ENCODE results near the gene PLA2G6.

Gene PLA2G6

GRCh38 chr22:38131399-38131798 lies 50.2 kb downstream of the PLA2G6 start:
- TF ChIP-seq CTCF (IDR thresholded peaks at IDR 0.05; ENCODE audit: low read depth, low read length, missing control alignments): no peak
- no peak overlapping the region for H3K4me3 ChIP-seq (replicated peaks; ENCODE audit: low read depth, low read length)
- DNase-seq (ENCODE audit: extremely low read depth, low read depth): no peak

- no peak for TF ChIP-seq CTCF (IDR thresholded peaks at IDR 0.05; ENCODE audit: low read depth, low read length, missing control alignments)
- H3K4me3 ChIP-seq (replicated peaks; ENCODE audit: low read depth, low read length): no peak overlapping the region
- no peak for DNase-seq (ENCODE audit: extremely low read depth, low read depth)
Measured at GRCh38 chr22:38129856-38130255, 51.8 kb downstream of the PLA2G6 start.

GRCh38 chr22:38129021-38129420 lies 52.6 kb downstream of the PLA2G6 start:
- no peak for TF ChIP-seq CTCF (IDR thresholded peaks at IDR 0.05; ENCODE audit: low read depth, low read length, missing control alignments)
- DNase-seq (ENCODE audit: extremely low read depth, low read depth): no peak
- no peak overlapping the region for H3K4me3 ChIP-seq (replicated peaks; ENCODE audit: low read depth, low read length)

- no peak for DNase-seq (ENCODE audit: extremely low read depth, low read depth)
- H3K4me3 ChIP-seq (replicated peaks; ENCODE audit: low read depth, low read length): no peak overlapping the region
- no peak for TF ChIP-seq CTCF (IDR thresholded peaks at IDR 0.05; ENCODE audit: low read depth, low read length, missing control alignments)
Measured at GRCh38 chr22:38127869-38128268, 53.8 kb downstream of the PLA2G6 start.

- TF ChIP-seq CTCF (IDR thresholded peaks at IDR 0.05; ENCODE audit: low read depth, low read length, missing control alignments): no peak
- no peak overlapping the region for H3K4me3 ChIP-seq (replicated peaks; ENCODE audit: low read depth, low read length)
- no peak for DNase-seq (ENCODE audit: extremely low read depth, low read depth)
Measured at GRCh38 chr22:38126928-38127668, 54.5 kb downstream of the PLA2G6 start.

- H3K4me3 ChIP-seq (replicated peaks; ENCODE audit: low read depth, low read length): no peak overlapping the region
- no peak for TF ChIP-seq CTCF (IDR thresholded peaks at IDR 0.05; ENCODE audit: low read depth, low read length, missing control alignments)
- DNase-seq (ENCODE audit: extremely low read depth, low read depth): no peak
Measured at GRCh38 chr22:38125751-38126201, 55.9 kb downstream of the PLA2G6 start.
